HG03159 (cell line): ENCODE results near the gene TRIML1.
"Not testable (repeated sequence)": the region's sequence is repeated elsewhere in the genome, so short reads cannot be mapped to it uniquely, and the experiment has no call there.

Experiments used
- ATAC-seq: cut with Tn5 transposase; IDR thresholded peaks from one replicate; pipeline ENCODE4 v1.9.1; 2021; ENCODE audit warnings: mild to moderate bottlenecking, moderate library complexity; ENCODE audit not compliant: unreplicated experiment

Gene TRIML1

DNA sequence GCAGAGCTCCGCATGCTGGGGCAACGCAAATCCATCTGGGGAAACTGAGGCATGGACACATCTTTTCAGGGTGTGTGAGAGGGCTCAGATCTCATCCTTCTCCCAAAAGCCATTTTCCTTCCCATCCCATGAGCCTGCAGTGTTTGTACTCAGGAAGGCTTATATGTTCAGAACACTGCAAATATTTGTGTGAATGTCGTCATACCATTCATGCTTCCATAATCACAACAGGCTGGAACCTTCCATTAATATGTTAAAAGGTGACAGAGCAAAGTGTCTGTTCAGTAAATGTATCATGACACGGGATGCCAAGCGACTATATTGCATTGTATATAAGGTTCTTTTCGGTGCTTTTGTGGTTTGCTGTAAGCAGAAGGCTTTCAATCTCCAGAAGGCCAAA lies 8.5 kb downstream of the TRIML1 start:
- no peak for ATAC-seq

DNA sequence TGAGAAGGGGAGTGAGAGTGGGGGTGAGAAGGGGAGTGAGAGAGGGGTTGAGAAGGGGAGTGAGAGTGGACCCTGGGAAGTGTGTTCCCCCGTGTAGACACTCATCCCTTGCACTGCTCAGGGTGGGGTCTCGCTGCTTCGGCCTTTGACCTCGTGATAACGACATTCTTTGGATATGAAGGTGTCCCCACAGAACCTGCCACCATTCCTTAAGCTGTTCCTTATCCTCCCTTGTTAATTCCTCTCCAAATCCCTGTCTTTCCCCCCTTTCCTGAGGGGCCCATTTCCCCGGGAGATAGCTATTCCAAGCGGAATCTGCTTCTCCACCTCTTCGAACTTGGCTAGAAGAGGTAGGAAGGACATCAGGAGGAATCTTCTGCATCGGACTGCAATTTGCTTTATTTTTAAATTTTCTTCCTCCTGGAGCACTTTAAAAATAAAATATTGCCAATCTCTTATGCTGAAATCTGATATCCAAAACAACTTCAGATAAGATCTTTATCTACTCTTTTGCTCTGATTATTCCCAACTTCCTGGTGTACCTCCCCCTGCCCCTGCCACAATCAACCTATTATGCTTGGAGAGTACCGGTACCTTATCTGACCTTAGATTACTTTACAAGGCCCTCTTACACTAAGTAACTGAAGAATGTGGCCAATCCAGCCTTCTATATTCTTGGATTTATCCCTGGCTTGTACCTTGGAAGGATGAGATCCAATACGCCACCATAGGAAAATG lies 15.6 kb downstream of the TRIML1 start:
- no peak for ATAC-seq

DNA sequence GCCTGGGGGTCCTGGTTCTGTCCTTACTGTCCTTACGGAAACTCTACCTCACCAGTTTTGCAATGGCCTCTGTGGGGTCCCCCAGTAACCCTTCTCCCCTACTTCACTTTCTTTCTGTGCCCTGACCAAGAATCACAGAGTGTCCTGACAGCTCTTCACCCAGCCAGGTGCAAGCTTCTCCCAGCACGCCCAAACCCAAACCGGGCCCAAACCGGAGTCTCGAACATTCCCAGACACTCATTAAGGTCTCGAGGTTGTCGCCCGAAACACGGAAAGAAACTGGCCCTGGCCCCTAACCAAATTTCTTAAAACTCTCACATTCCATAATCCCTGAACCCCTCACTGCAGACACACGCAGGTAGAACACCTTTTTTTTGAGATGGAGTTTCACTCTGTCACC lies 19.1 kb downstream of the TRIML1 start:
- ATAC-seq = no peak

DNA sequence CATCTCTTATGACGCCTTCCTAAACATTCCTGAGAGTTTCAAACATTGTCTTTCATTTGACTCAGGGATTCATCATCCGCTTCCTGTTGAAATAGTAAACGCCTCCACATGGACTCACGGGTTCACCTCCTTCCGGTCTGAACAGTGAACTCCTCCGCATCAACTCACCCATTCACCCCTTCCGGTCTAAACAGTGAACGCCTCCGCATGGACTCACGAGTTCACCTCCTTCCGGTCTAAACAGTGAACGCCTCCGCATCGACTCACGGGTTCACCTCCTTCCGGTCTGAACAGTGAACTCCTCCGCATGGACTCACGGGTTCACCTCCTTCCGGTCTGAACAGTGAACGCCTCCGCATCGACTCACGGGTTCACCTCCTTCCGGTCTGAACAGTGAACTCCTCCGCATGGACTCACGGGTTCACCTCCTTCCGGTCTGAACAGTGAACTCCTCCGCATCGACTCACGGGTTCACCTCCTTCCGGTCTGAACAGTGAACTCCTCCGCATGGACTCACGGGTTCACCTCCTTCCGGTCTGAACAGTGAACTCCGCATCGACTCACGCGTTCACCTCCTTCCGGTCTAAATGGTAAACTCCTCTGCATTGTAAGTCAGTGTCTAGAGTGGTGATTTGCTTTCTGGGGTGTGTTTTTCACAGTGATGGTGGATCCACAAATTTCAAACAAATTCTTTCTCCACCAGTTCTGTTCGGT lies 20.4 kb downstream of the TRIML1 start:
- not testable (repeated sequence) for ATAC-seq

DNA sequence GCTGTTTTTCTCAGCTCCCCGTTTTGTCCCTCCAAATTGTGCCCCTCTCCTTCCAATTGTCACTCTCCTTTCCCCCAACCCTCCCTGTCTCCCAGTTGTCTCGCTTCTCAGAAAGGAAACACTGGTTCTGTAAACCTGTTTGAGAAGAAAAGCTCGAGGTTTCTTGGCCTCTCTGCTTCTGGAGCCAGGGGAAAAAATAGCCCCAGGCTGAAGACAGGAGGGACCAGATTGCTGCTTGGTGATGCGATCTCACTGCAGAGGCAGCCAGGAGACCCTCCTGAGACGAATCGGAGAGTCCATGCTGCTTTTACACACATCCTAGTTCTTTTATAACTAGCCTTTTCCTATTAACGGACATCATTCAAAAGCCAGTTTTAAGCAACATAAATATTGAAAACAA lies 21.2 kb downstream of the TRIML1 start:
- no peak for ATAC-seq

DNA sequence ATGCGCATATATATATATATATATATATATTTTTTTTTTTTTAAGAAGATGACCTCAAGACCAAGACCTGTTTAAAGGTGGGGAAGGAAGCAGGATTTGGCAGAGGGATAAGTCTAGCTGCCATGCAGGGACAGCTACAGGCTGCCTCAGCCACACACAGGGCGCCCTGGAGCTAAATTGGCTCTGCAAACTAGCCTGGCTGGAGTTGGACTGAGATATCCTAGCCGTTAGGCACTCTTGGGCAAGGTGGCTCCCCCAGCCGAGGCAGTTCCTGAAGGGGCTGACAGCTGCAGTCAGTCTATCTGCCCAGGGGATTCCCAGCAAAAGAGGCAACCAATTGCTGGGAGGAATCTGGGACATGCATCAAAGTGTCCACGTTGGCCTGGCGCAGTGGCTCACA lies 21.9 kb downstream of the TRIML1 start:
- ATAC-seq = no peak

DNA sequence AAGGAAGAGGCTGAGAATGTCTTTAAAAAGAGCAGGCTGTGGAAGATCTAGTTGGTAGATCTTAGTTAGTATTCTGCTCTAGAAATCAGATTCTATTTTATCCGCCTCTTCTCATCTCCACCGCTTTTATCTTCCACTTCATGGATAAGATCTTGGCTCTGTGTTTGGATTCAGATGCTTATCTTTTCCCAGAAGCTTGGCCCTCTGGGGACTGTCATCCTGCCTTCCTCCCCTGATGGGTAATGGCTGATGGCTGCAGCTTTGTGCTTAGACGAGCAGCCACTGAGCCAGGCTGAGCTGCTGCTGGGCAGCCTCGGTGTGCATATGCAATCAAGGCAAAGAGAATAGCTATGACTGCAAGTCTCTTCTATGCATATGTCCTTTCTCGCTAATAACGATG lies 23.5 kb downstream of the TRIML1 start:
- no peak for ATAC-seq

DNA sequence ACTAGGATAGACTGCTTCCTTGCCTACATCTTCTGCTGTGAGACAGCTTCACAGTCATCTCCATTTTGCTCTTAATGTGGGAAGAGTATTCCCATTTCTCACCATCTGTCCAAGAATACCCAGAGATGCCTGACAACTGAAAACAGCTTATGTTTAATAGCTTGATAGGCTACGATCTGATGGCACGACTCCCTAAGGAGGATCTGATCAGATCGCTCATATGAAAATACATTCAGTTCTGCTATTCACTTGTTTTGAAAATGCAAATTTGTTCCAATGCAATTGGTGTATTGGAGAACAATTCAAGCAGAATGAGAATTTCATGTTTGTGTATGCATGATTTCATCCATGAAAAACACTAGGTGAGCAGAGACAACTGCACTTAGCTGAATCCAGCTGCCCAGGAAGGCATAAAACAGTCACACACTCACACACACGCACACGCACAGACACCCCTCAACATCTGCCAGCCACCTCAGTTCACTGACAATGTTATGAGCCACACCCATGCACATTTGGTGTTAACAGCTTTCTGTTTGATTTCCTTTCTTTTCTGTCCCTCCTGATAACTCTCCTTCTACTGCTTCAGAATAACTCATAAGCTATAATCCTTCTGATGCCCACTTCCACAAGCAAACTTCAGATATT lies 29.6 kb downstream of the TRIML1 start:
- ATAC-seq = no peak

DNA sequence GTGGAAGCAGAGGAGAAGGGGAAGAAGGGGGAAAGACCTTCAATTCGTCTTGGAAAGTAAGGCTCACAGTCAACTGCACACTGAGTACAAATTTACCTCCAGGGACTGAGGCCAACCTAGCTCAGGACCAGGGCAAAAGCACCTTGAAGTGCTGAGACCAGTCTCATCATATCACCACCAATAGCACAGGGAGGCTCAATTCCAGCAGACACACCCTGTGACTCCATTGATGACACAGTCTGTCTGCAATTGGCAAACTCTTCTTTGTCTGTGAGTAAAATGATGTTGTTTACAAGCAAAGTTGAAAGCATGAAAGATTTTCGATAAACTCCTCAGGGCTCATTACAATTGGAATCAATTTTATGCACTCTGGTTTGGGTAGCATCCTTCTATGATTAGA lies 32.3 kb downstream of the TRIML1 start:
- no peak for ATAC-seq

DNA sequence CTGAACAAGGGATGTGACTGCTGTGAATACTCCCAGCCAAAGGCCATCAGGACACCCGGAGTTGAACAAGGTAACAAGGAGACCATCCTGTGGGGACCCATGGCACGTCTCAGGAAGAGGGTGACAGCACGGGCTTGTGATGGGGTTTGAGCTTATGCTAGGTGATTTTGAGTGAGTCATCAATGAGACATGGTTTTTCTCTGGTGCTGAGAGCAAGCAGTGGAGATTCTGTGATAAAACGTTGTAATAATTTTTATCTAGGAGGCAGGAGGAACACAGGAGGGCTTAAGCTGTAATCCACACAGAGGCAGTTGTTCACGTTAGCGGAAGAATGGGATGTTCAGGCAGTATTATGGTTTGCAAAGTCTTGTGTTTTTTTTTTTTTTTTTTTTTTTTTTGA lies 36.0 kb downstream of the TRIML1 start:
- no peak for ATAC-seq

DNA sequence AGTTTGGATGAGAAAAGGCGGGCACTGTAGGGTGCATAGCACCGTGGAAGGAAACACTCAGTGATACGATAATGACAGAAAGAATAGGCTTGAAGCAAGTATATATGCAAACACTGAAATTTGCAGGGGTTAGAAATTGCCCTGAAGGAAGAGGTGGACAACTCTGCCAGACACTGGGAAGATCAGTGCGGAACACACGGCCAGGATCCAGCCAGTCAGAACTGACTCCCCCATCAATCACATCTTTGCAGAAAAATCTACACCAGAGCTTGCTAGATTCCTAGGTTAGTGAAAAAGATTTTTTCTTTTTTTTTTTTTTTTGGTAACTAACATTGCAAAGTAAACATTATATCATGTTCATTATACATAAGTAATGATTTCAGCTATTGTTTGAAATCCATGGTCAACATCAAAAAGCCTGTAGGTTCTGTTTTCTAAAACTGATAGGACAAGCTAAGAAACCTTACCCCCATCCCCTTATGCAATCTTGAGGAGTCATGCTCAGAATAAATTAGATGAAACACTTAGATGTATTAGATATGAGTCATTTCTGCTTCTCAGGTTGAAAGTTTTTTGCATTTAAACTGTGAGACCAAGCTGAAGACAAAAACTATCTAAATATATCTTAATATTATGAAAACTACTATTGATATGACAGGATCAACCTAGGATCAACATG lies 38.9 kb downstream of the TRIML1 start:
- ATAC-seq = no peak

DNA sequence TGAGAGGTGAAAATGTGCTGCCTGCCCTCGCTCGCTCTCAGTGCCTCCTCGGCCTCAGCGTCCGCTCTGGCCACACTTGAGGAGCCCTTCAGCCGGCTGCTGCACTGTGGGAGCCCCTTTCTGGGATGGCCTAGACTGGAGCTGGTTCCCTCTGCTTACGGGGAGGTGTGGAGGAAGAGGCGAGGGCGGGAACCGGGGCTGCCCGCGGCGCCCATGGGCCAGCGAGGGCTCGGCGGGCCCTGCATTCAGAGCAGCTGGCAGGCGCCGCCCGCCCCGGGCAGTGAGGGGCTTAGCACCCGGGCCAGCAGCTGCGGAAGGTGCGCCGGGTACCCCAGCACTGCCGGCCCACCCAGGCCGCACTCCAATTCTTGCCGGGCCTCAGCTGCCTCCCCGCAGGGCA lies 39.6 kb downstream of the TRIML1 start:
- ATAC-seq = no peak

DNA sequence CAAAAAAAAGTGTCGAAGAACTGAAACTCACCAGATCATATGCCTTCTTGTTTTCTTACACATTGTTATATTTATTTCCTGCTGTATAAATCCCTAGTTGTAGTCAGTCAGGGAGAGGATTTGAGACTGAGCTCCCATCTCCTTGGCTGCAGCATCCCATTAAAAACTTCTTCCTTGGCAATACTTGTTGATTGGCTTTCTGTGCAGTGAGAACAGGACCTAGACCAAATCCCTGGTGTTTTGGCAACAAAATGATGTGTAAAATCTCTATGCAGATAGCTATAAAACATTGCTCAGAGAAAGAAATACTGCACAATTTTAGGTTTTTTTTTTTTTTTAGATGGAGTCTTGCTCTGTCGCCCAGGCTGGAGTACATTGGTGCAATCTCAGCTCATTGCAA lies 47.9 kb downstream of the TRIML1 start:
- ATAC-seq = no peak

DNA sequence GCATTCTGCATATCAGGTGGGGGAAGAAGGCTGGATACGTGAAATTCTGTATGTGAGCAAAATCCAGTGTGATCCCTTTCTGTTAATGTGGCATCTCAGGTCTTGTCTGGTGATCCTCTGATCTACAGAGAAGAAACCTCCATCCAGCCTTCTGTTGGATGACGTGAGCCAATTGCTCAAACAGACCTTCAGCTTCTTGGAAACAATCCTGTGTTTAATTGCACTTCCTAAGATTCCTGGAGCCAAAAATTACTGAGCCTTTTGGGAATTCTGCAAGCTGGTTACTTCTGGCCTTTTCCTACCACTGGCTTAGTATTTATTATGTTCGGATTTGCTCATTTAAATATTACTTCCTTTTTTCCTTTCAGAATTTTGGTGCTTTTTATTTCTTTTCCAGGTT lies 51.2 kb downstream of the TRIML1 start:
- ATAC-seq = no peak

DNA sequence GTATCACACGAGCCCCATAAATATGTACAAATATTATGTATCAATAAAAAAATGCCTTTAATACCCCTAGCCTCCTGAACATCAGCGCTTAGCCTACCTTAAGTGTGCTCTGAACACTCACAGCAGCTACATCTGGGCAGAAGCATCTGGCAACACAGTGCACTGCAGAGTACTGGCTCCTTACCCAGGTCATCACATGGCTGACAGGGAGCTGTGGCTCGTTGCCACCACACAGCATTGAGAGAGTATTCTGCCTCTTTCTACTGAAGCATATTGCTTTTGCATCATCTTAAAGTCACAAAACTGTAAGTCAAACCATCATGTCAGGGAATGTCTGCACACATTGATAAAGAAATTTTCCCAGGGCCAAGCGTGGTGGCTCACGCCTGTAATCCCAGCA lies 55.2 kb downstream of the TRIML1 start:
- ATAC-seq = no peak

DNA sequence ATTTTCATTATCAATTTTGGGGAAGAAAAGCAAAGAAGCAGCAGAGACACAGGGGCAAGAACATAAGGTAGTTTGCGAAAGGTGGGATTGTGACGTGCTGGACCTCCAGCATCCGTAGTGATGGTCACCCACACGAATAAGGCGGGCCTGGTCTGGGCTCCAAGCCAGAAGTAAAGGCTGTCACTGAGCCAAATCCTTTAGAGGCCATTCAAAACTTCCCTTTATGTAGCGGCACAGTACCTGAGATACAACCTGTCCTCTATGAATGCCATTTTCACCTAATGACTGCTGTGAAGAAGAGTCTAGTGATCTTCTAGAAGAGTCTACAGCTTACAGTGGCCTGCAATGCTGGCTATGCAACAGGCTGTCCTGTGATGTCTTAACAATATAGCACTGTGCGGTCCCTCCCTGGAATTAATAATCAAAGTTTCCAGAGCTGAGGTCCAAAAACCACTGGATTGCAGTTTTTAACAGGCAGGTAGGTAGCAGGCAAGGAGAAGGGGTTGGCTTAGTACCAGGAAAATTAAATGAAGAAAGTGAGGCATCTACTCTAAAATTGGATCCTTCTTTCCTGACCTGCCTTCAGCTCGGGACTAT lies 56.2 kb downstream of the TRIML1 start:
- ATAC-seq = no peak

DNA sequence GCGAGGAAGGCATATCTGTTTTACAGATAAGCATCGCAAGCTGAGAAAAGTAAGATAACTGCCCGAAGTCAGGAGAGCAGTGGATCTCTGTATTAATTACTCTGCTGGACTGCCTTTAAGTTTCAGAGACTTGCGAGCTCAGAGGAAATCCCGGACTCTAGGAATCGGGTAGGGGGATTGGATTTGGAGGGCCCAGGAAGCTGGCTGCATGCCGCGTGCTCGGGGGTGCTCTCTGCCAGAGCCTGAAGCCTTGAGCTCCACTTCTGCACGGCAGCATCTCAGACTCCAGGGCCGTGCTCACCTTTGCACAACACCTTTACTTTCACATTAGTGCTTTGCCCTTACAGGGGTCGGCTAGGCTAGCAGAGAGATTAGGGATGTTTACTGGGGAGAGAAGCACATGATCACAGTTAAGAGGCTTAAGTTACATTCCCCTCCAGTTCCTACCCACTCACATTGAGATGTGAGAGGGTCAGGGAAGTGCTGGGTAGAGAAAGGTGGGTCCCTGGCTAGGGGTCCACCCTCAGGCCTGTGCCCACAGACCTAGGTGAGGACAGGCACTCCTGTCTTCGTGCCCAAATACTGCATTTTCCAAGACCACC lies 57.0 kb downstream of the TRIML1 start:
- no peak for ATAC-seq
